Liver (tissue), 9 donors: ENCODE results near the gene TIPRL. TPM values are rescaled to one million over a fixed set of nuclear protein-coding genes. Genes with fewer than 3 reads are reported as not detected.

Experiments
- DNase-seq: peaks from one replicate; pipeline ENCODE4 v3.0.0-alpha.2; 2017; ENCODE audit warnings: low spot score
- H3K27ac ChIP-seq, 2 donors: one replicate each; pipeline ENCODE4 v1.7.0; 2013; ENCODE audit warnings: inconsistent platforms in 2 of 2, low read length in 2 of 2, control low read depth in 1 of 2, low read depth in 1 of 2, mild to moderate bottlenecking in 1 of 2
- H3K27me3 ChIP-seq, 4 donors: one replicate each; pipeline versions ENCODE4 v1.6.1 to v1.7.0; 2013; ENCODE audit warnings: low read length in 3 of 4, inconsistent platforms in 1 of 4, mild to moderate bottlenecking in 1 of 4, moderate library complexity in 1 of 4; ENCODE audit not compliant: control insufficient read depth in 4 of 4, insufficient read depth in 4 of 4
- H3K36me3 ChIP-seq, 4 donors: one replicate each; pipeline versions ENCODE4 v1.6.1 to v1.7.0; 2013; ENCODE audit warnings: low read length in 3 of 4, mild to moderate bottlenecking in 3 of 4, low read depth in 1 of 4, moderate library complexity in 1 of 4; ENCODE audit not compliant: control insufficient read depth in 4 of 4, insufficient read depth in 3 of 4
- H3K4me1 ChIP-seq, 4 donors: one replicate each; pipeline versions ENCODE4 v1.6.1 to v1.7.0; 2013; ENCODE audit warnings: low read length in 3 of 4, mild to moderate bottlenecking in 3 of 4, moderate library complexity in 1 of 4; ENCODE audit not compliant: control insufficient read depth in 4 of 4, insufficient read depth in 4 of 4
- H3K4me3 ChIP-seq, 3 donors: one replicate each; pipeline versions ENCODE4 v1.6.1 to v1.7.0; 2013; ENCODE audit warnings: low read length in 3 of 3, control low read depth in 1 of 3, low read depth in 1 of 3, mild to moderate bottlenecking in 1 of 3
- H3K9ac ChIP-seq, 2 donors: one replicate each; pipeline ENCODE4 v1.7.0; 2013; ENCODE audit warnings: low read length in 2 of 2, mild to moderate bottlenecking in 2 of 2, moderate library complexity in 2 of 2, control low read depth in 1 of 2, low read depth in 1 of 2
- H3K9me3 ChIP-seq, 4 donors: one replicate each; pipeline versions ENCODE4 v1.6.1 to v1.7.0; 2013; ENCODE audit warnings: low read length in 3 of 4; ENCODE audit not compliant: control insufficient read depth in 4 of 4
- ATF3 ChIP-seq: IDR thresholded peaks from 2 replicates; pipeline ENCODE4 v1.6.1; 2016; ENCODE audit warnings: antibody characterized with exemption
- CTCF ChIP-seq: fragments of 150-350 bp; IDR thresholded peaks from 2 replicates; pipeline ENCODE4 v1.5.1; 2017; ENCODE audit warnings: improper control_type of control experiment, low read depth, low read length; ENCODE audit not compliant: missing input control
- EGR1 ChIP-seq, 2 donors: IDR thresholded peaks; 2 replicates each; pipeline ENCODE4 v1.6.1; 2016 to 2018; ENCODE audit warnings: antibody characterized with exemption in 2 of 2, low read depth in 2 of 2
- FOXA1 ChIP-seq: IDR thresholded peaks from 2 replicates; pipeline ENCODE4 v1.6.1; 2016; ENCODE audit warnings: antibody characterized with exemption
- FOXA2 ChIP-seq: IDR thresholded peaks from 2 replicates; pipeline ENCODE4 v1.6.1; 2016; ENCODE audit warnings: antibody characterized with exemption
- GABPA ChIP-seq, 2 donors: IDR thresholded peaks in 1 of 2; conservative IDR thresholded peaks in 1 of 2; 2 replicates each; pipeline ENCODE4 v1.6.1; 2016; ENCODE audit warnings: antibody characterized with exemption in 2 of 2, mild to moderate bottlenecking in 1 of 2, moderate library complexity in 1 of 2
- HNF4A ChIP-seq, 2 donors: conservative IDR thresholded peaks; 2 replicates each; pipeline ENCODE4 v1.6.1; 2016; ENCODE audit warnings: antibody characterized with exemption in 2 of 2, mild to moderate bottlenecking in 2 of 2
- HNF4G ChIP-seq: IDR thresholded peaks from 2 replicates; pipeline ENCODE4 v1.6.1; 2016; ENCODE audit warnings: antibody characterized with exemption
- JUND ChIP-seq, 2 donors: IDR thresholded peaks; 2 replicates each; pipeline ENCODE4 v1.6.1; 2016; ENCODE audit warnings: antibody characterized with exemption in 2 of 2
- MAX ChIP-seq: IDR thresholded peaks from 2 replicates; pipeline ENCODE4 v1.6.1; 2016; ENCODE audit warnings: antibody characterized with exemption
- NR2F2 ChIP-seq: IDR thresholded peaks from 2 replicates; pipeline ENCODE4 v1.6.1; 2016; ENCODE audit warnings: antibody characterized with exemption
- RAD21 ChIP-seq, 2 donors: IDR thresholded peaks; 2 replicates each; pipeline ENCODE4 v1.6.1; 2016; ENCODE audit warnings: antibody characterized with exemption in 2 of 2, mild to moderate bottlenecking in 2 of 2
- REST ChIP-seq: IDR thresholded peaks from 2 replicates; pipeline ENCODE4 v1.6.1; 2016; ENCODE audit warnings: antibody characterized with exemption, mild to moderate bottlenecking
- RXRA ChIP-seq, 2 donors: IDR thresholded peaks; 2 replicates each; pipeline ENCODE4 v1.6.1; 2017 to 2018; ENCODE audit warnings: antibody characterized with exemption in 2 of 2, mild to moderate bottlenecking in 1 of 2
- SP1 ChIP-seq: IDR thresholded peaks from 2 replicates; pipeline ENCODE4 v1.6.1; 2018; ENCODE audit warnings: antibody characterized with exemption, mild to moderate bottlenecking
- TAF1 ChIP-seq: conservative IDR thresholded peaks from 2 replicates; pipeline ENCODE4 v1.6.1; 2016; ENCODE audit warnings: antibody characterized with exemption, mild to moderate bottlenecking
- YY1 ChIP-seq: IDR thresholded peaks from 2 replicates; pipeline ENCODE4 v1.6.1; 2016; ENCODE audit warnings: antibody characterized with exemption, mild to moderate bottlenecking
- ZBTB33 ChIP-seq: IDR thresholded peaks from 2 replicates; pipeline ENCODE4 v1.6.1; 2016; ENCODE audit warnings: antibody characterized with exemption
- WGBS: extraction: QIAGEN DNeasy Blood & Tissue Kit; methylation state at CpG from one replicate; pipeline ENCODE4 v1.1.7; 2013; 5-methylcytosine and 5-hydroxymethylcytosine counted together
- polyA plus RNA-seq, 2 donors: library from polyadenylated mRNA; stranded (reverse) in 1 of 2; unstranded in 1 of 2; fragments of 200-250 nt in 1 of 2; fragments of >200 nt in 1 of 2; fragmentation: Nextera tagmentation in 1 of 2; extraction: Ambion mirVana in 1 of 2; gene quantifications; one replicate each; pipeline versions ENCODE4 v1.2.1 to v1.2.3, GENCODE V29; 2013 to 2015
- total RNA-seq, 2 donors: library from RNA; depleted of rRNA; stranded (reverse); fragments of >200 nt; gene quantifications; one replicate each; pipeline ENCODE4 v1.2.3, GENCODE V29; 2014
- donor health status: healthy.
- donor health status: healthy.
- donor health status: healthy.
- donor health status: healthy.
- donor health status: healthy.

Gene TIPRL
- total and polyA plus RNA-seq, 4 donors = 11.2 to 20.0 (median 13.0) TPM

GRCh38 chr1:168213349-168213748 lies 34.6 kb downstream of the TIPRL start:
- 97% methylated on average over 2 of the region's 2 CpGs for WGBS
- Histone ChIP-seq H3K36me3 (no peaks in the 10 kb centered on the region), H3K9me3 (peaks cover 0 to 4% (median 0%) of the 10 kb centered on the region in 4 donors), H3K27me3 (no peaks in the 10 kb centered on the region), H3K9ac (no peak overlapping the region), H3K4me1 (no peaks in the 10 kb centered on the region), H3K27ac (no peak overlapping the region), H3K4me3 (no peak overlapping the region)
- no peak for DNase-seq
- TF ChIP-seq EGR1 (IDR thresholded peaks at IDR 0.05; ENCODE audit: low read depth in 2 of 2) (no peak), HNF4A (conservative IDR thresholded peaks at IDR 0.05) (no peak), TAF1 (no peak), REST (no peak), ATF3 (no peak), HNF4G (no peak), FOXA1 (no peak), NR2F2 (no peak), JUND (IDR thresholded peaks at IDR 0.05) (no peak), ZBTB33 (no peak), YY1 (no peak), RAD21 (IDR thresholded peaks at IDR 0.05) (no peak), FOXA2 (no peak)

- Histone ChIP-seq H3K4me1 (no peaks in the 10 kb centered on the region), H3K9me3 (peaks cover 0 to 4% (median 0%) of the 10 kb centered on the region in 4 donors), H3K27ac (no peak overlapping the region), H3K36me3 (no peaks in the 10 kb centered on the region), H3K9ac (no peak overlapping the region), H3K27me3 (no peaks in the 10 kb centered on the region), H3K4me3 (no peak overlapping the region)
- 93% methylated on average over 4 of the region's 4 CpGs for WGBS
- no peak for DNase-seq
- no peak for TF ChIP-seq HNF4A (conservative IDR thresholded peaks at IDR 0.05)
- no peak for TF ChIP-seq GABPA (IDR thresholded peaks at IDR 0.05 in 1 of 2, conservative IDR thresholded peaks at IDR 0.05 in 1 of 2)
- TF ChIP-seq HNF4G = no peak
- TF ChIP-seq ZBTB33 = no peak
- TF ChIP-seq RXRA (IDR thresholded peaks at IDR 0.05) = no peak
- TF ChIP-seq CTCF = no peak
- TF ChIP-seq FOXA2 = no peak
- no peak for TF ChIP-seq MAX
- TF ChIP-seq SP1 = no peak
- TF ChIP-seq JUND (IDR thresholded peaks at IDR 0.05) = no peak
- no peak for TF ChIP-seq ATF3
- TF ChIP-seq YY1 = no peak
- no peak for TF ChIP-seq FOXA1
- no peak for TF ChIP-seq REST
- no peak for TF ChIP-seq NR2F2
- no peak for TF ChIP-seq RAD21 (IDR thresholded peaks at IDR 0.05)
- TF ChIP-seq EGR1 (IDR thresholded peaks at IDR 0.05; ENCODE audit: low read depth in 2 of 2) = no peak
Measured at GRCh38 chr1:168216171-168216570, 37.4 kb downstream of the TIPRL start.
